Measurements from ENCODE around the gene TAS2R42.

TAS2R42 gene

DNA sequence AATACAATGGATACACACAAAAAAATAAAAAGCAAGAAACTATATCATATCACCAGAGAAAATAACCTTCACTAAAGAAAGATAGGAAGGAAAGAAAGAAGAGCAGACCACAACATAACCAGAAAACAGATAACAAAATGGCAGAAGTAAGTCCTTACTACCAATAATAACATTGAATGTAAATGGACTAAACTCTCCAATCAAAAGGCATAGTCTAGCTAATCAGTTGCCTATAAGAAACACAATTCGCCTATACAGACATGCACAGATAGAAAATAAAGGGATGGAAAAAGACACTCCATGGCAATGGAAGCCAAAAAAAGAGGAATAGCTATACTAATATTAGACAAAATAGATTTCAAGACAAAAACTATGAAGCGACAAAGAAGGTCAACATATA is 43.4 kb downstream of the TAS2R42 start:
- DNase-seq, result no peak

GRCh38 chr12:11136075-11136474 is 50.7 kb downstream of the TAS2R42 start:
- no peak for DNase-seq
